HepG2 (cell line): ENCODE data around the gene CDK11B. TPM values are rescaled to one million over a fixed set of nuclear protein-coding genes. Genes with fewer than 3 reads are reported as not detected.

ENCODE experiments used
- ATAC-seq: fragments of 200-7000 bp; cut with Tn5 transposase; 3 replicates; pipeline ENCODE4 v1.9.1; 2020; ENCODE audit warnings: mild to moderate bottlenecking, moderate library complexity
- BruUV-seq: library from RNA; stranded (reverse); fragments of 400-500 nt; replicated peaks from 2 replicates; lab custom pipeline; 2021; lab: Mats Ljungman, UMichigan
- CTCF ChIA-PET: fragments of 300-600 bp; formaldehyde crosslinking; extraction: SDS; loops from one replicate; lab custom pipeline; 2021; ENCODE audit warnings: low total read pairs, inconsistent platforms, low intra/inter-chr PET ratio; lab: Yijun Ruan, JAX
- POLR2A ChIA-PET: fragments of 350-600 bp; sonication (Branson Sonifier 250); formaldehyde crosslinking; loops from one replicate; lab custom pipeline; 2020; ENCODE audit warnings: antibody characterized with exemption, inconsistent platforms; lab: Yijun Ruan, JAX
- DNase-seq: peaks from one replicate; pipeline ENCODE4 v3.0.0-alpha.2; 2015; ENCODE audit warnings: low spot score
- FAIRE-seq: peaks from 3 replicates; lab custom pipeline; 2011; peaks lifted over from hg19 to GRCh38; lab: Jason Lieb, UNC
- H2AFZ ChIP-seq: one replicate; pipeline ENCODE4 v1.6.1; 2011; ENCODE audit warnings: low read length, inconsistent platforms
- H3K27ac ChIP-seq: fragments of 300-600 bp; 3 replicates; pipeline ENCODE4 v1.8.0; 2011; ENCODE audit warnings: mixed run types, mild to moderate bottlenecking, mixed read lengths, low read length, inconsistent platforms; ENCODE audit not compliant: insufficient read depth; ENCODE audit errors: extremely low read length
- H3K27me3 ChIP-seq, 2 experiments: fragments of 200-600 bp in 1 of 2; 2 replicates in 1 of 2; 3 replicates in 1 of 2; pipeline versions ENCODE4 v1.6.0 to v1.8.0; 2011; ENCODE audit warnings: low read length in 2 of 2, mild to moderate bottlenecking in 2 of 2, moderate library complexity in 2 of 2, inconsistent platforms in 1 of 2; ENCODE audit not compliant: insufficient read depth in 2 of 2, control insufficient read depth in 1 of 2
- H3K36me3 ChIP-seq, 2 experiments: fragments of 200-600 bp in 1 of 2; replicated peaks in 1 of 2; 2 replicates in 1 of 2; 3 replicates in 1 of 2; pipeline versions ENCODE4 v1.5.1 to v1.8.0; 2011; ENCODE audit warnings: low read length in 2 of 2, inconsistent platforms in 1 of 2; ENCODE audit not compliant: insufficient read depth in 2 of 2, control insufficient read depth in 1 of 2
- H3K4me1 ChIP-seq: 2 replicates; pipeline ENCODE4 v1.5.1; 2012; ENCODE audit warnings: low read length, inconsistent platforms; ENCODE audit not compliant: insufficient read depth
- H3K4me2 ChIP-seq: 2 replicates; pipeline ENCODE4 v1.6.0; 2011; ENCODE audit warnings: low read depth, low read length, inconsistent platforms
- H3K4me3 ChIP-seq, 3 experiments: fragments of 200-600 bp in 1 of 3; sonication (generic), shearing (Covaris generic) in 1 of 3; replicated peaks in 1 of 3; 2 replicates each; pipeline ENCODE4 v1.5.1; 2011 to 2016; ENCODE audit warnings: low read length in 3 of 3, inconsistent platforms in 2 of 3, low read depth in 2 of 3, mild to moderate bottlenecking in 2 of 3, control low read depth in 1 of 3, mixed read lengths in 1 of 3; ENCODE audit not compliant: insufficient read depth in 1 of 3
- H3K79me2 ChIP-seq: one replicate; pipeline ENCODE4 v1.6.1; 2011; ENCODE audit warnings: low read length, inconsistent platforms; ENCODE audit not compliant: insufficient read depth
- H3K9ac ChIP-seq: 2 replicates; pipeline ENCODE4 v1.6.0; 2011; ENCODE audit warnings: mild to moderate bottlenecking, low read depth, low read length, inconsistent platforms; ENCODE audit not compliant: insufficient read depth
- H3K9me3 ChIP-seq: 2 replicates; pipeline ENCODE4 v1.5.1; 2012; ENCODE audit warnings: mild to moderate bottlenecking, low read length
- H4K20me1 ChIP-seq: 2 replicates; pipeline ENCODE4 v1.6.0; 2011; ENCODE audit warnings: inconsistent platforms, mild to moderate bottlenecking, low read length, moderate library complexity; ENCODE audit not compliant: insufficient read depth
- ETS1 ChIP-seq: sonication (generic); formaldehyde crosslinking; IDR thresholded peaks from 2 replicates; pipeline ENCODE4 v1.4.0; 2020; ENCODE audit warnings: missing genetic modification reagents
- HMGA1 ChIP-seq: sonication (generic); formaldehyde crosslinking; conservative IDR thresholded peaks from 2 replicates; pipeline ENCODE4 v1.4.0; 2020; ENCODE audit warnings: missing genetic modification reagents
- MIER2 ChIP-seq: IDR thresholded peaks from 2 replicates; pipeline ENCODE4 v1.6.1; 2016; ENCODE audit warnings: missing biosample characterization, missing genetic modification reagents
- STAT6 ChIP-seq: sonication (generic); formaldehyde crosslinking; IDR thresholded peaks from 2 replicates; pipeline ENCODE4 v1.4.0; 2020; ENCODE audit warnings: missing genetic modification reagents, mild to moderate bottlenecking, borderline replicate concordance
- ZNF10 ChIP-seq: sonication (generic); formaldehyde crosslinking; IDR thresholded peaks from 2 replicates; pipeline ENCODE4 v1.4.0; 2020; ENCODE audit warnings: mild to moderate bottlenecking, low read depth, missing genetic modification reagents, borderline replicate concordance
- ZNF232 ChIP-seq: sonication (generic); formaldehyde crosslinking; IDR thresholded peaks from 2 replicates; pipeline ENCODE4 v1.4.0; 2020; ENCODE audit warnings: missing genetic modification reagents, borderline replicate concordance
- ZNF318 ChIP-seq: sonication (generic); formaldehyde crosslinking; IDR thresholded peaks from 2 replicates; pipeline ENCODE4 v1.4.0; 2020; ENCODE audit warnings: mild to moderate bottlenecking, missing genetic modification reagents
- WGBS: methylation state at CpG from one replicate; pipeline ENCODE4 v1.1.6; 2017; ENCODE audit warnings: low lambda C conversion rate; 5-methylcytosine and 5-hydroxymethylcytosine counted together
- in situ Hi-C: cut with HindIII; loops from 2 replicates; pipeline ENCODE4 v1.10.0; 2017; ENCODE audit warnings: low pct_unique_long_range_greater_than_20kb; ENCODE audit not compliant: extremely low pct_ligation_motif_present
- intact Hi-C: fragments of 100-400 bp; cut with micrococcal nuclease; formaldehyde crosslinking; loops from one replicate; pipeline ENCODE4 v1.10.0; 2022; ENCODE audit not compliant: unreplicated experiment
- polyA plus RNA-seq, 8 experiments: library from polyadenylated mRNA; depleted of rRNA in 3 of 8; stranded (reverse) in 7 of 8; unstranded in 1 of 8; fragments of >200 nt; fragmentation: Illumina TruSeq in 4 of 8; extraction: Trizol in 4 of 8; gene quantifications; 2 replicates each; pipeline versions ENCODE4 v1.2.1 to v1.2.3, GENCODE V29; 2011 to 2016; ENCODE audit warnings: low read depth in 4 of 8, missing spikeins in 1 of 8, mixed read lengths in 1 of 8; ENCODE audit not compliant: insufficient read depth in 1 of 8
- total RNA-seq, 5 experiments: library from RNA; depleted of rRNA; stranded (reverse); fragments of >200 nt; fragmentation: Illumina TruSeq; extraction: Trizol; gene quantifications; 2 replicates each; pipeline ENCODE4 v1.2.3, GENCODE V29; 2016; ENCODE audit warnings: low read depth in 1 of 5

CDK11B gene
- total and polyA plus RNA-seq, 2 of the 13 experiments (the other 11 are each of a cell fraction or from before 2014, with no cell fraction given) = 3.6 to 15.1 TPM

- FAIRE-seq (no peak), DNase-seq (no peak), ATAC-seq (no peak; the same call in 2 of the 3 replicates)
- Histone ChIP-seq H2AFZ (no peak overlapping the region), H4K20me1 (no peaks in the 10 kb centered on the region), H3K9ac (no peak overlapping the region), H3K4me3 (no peak overlapping the region), H3K9me3 (no peaks in the 10 kb centered on the region), H3K4me2 (0 out of 2 replicates have a peak overlapping the region, but pooled peaks have one; percentile 8), H3K27me3 (peaks cover 1 to 9% of the 10 kb centered on the region in 2 experiments; a peak in 2 of 5 replicates), H3K27ac (no peak overlapping the region), H3K79me2 (no peaks in the 10 kb centered on the region), H3K36me3 (no peaks in the 10 kb centered on the region), H3K4me1 (peaks cover 37% of the 10 kb centered on the region)
- WGBS = 56% methylated on average over 14 of the region's 14 CpGs
- intact Hi-C loops = no loop called here
- in situ Hi-C loops = no loop called here
- ChIA-PET POLR2A (no interaction called here), CTCF (no interaction called here)
- BruUV-seq = no TSS peak
- TF ChIP-seq MIER2 (CRISPR knock-in tag) (no peak), ETS1 (CRISPR knock-in tag) (no peak), ZNF232 (CRISPR knock-in tag) (no peak), STAT6 (CRISPR knock-in tag) (no peak), ZNF10 (CRISPR knock-in tag) (no peak), HMGA1 (CRISPR knock-in tag) (no peak), ZNF318 (CRISPR knock-in tag) (no peak)
Measured at GRCh38 chr1:1605034-1605591, 53.7 kb downstream of the CDK11B start.
